Thyroid gland (tissue), 4 donors: ENCODE results near the gene PDE1C.

Source experiments
- CTCF ChIP-seq, 6 experiments: fragments of 200-600 bp in 3 of 6; fragments of 450-650 bp in 3 of 6; sonication (generic) in 3 of 6; IDR thresholded peaks; one replicate each; pipeline ENCODE4 v1.5.1; 2016 to 2019; ENCODE audit warnings: antibody characterized with exemption in 6 of 6, mild to moderate bottlenecking in 2 of 6, inconsistent platforms in 1 of 6, moderate library complexity in 1 of 6
- POLR2A ChIP-seq, 2 donors: fragments of 450-650 bp; IDR thresholded peaks; one replicate each; pipeline ENCODE4 v1.6.1; 2017; ENCODE audit warnings: antibody characterized with exemption in 2 of 2, mild to moderate bottlenecking in 2 of 2, moderate library complexity in 1 of 2

GRCh38 chr7:31805209-31805818 is 264.9 kb downstream of the PDE1C start:
- TF ChIP-seq CTCF (IDR thresholded peaks at IDR 0.05) (no peak), POLR2A (IDR thresholded peaks at IDR 0.05) (no peak)
